GM19468 (cell line): ENCODE results near the gene ZCWPW2.

Source experiments
- ATAC-seq: cut with Tn5 transposase; IDR thresholded peaks from one replicate; pipeline ENCODE4 v1.9.1; 2021; ENCODE audit warnings: mild to moderate bottlenecking, moderate library complexity, moderate number of reproducible peaks; ENCODE audit not compliant: unreplicated experiment; ENCODE audit errors: extremely low read depth

Gene ZCWPW2

GRCh38 chr3:28348265-28348628, 274 bp upstream of the ZCWPW2 start:
- no peak for ATAC-seq

GRCh38 chr3:28349469-28350000, 1.0 kb downstream of the ZCWPW2 start:
- no peak for ATAC-seq

GRCh38 chr3:28376424-28376823, 27.9 kb downstream of the ZCWPW2 start:
- ATAC-seq: no peak

- ATAC-seq: no peak
Measured at GRCh38 chr3:28386049-28386448, 37.5 kb downstream of the ZCWPW2 start.

- ATAC-seq: no peak
Measured at GRCh38 chr3:28388978-28389377, 40.5 kb downstream of the ZCWPW2 start.

- no peak for ATAC-seq
Measured at GRCh38 chr3:28399206-28399605, 50.7 kb downstream of the ZCWPW2 start.

- no peak for ATAC-seq
Measured at GRCh38 chr3:28406241-28406640, 57.7 kb downstream of the ZCWPW2 start.

- ATAC-seq: no peak
Measured at GRCh38 chr3:28449398-28449797, 100.9 kb downstream of the ZCWPW2 start.

GRCh38 chr3:28462866-28463265, 114.3 kb downstream of the ZCWPW2 start:
- no peak for ATAC-seq

GRCh38 chr3:28467414-28467813, 118.9 kb downstream of the ZCWPW2 start:
- no peak for ATAC-seq

- no peak for ATAC-seq
Measured at GRCh38 chr3:28476194-28476593, 127.7 kb downstream of the ZCWPW2 start.

GRCh38 chr3:28476764-28477163, 128.2 kb downstream of the ZCWPW2 start:
- ATAC-seq: no peak

GRCh38 chr3:28485164-28485563, 136.6 kb downstream of the ZCWPW2 start:
- no peak for ATAC-seq

- ATAC-seq: no peak
Measured at GRCh38 chr3:28495301-28495700, 146.8 kb downstream of the ZCWPW2 start.

GRCh38 chr3:28502397-28502937, 153.9 kb downstream of the ZCWPW2 start:
- no peak for ATAC-seq

- no peak for ATAC-seq
Measured at GRCh38 chr3:28504976-28505375, 156.5 kb downstream of the ZCWPW2 start.

- no peak for ATAC-seq
Measured at GRCh38 chr3:28521663-28522062, 173.1 kb downstream of the ZCWPW2 start.

GRCh38 chr3:28542351-28542750, 193.8 kb downstream of the ZCWPW2 start:
- no peak for ATAC-seq

- no peak for ATAC-seq
Measured at GRCh38 chr3:28544236-28544635, 195.7 kb downstream of the ZCWPW2 start.

- ATAC-seq: no peak
Measured at GRCh38 chr3:28544831-28545230, 196.3 kb downstream of the ZCWPW2 start.

GRCh38 chr3:28547677-28548076, 199.2 kb downstream of the ZCWPW2 start:
- ATAC-seq: no peak

- no peak for ATAC-seq
Measured at GRCh38 chr3:28553175-28553574, 204.7 kb downstream of the ZCWPW2 start.

GRCh38 chr3:28556195-28556594, 207.7 kb downstream of the ZCWPW2 start:
- no peak for ATAC-seq
